SH-SY5Y (cell line): ENCODE results near the gene EBF3.

Experiments
- GATA2 ChIP-seq: IDR thresholded peaks from 2 replicates; pipeline ENCODE4 v1.6.1; 2011; ENCODE audit warnings: mild to moderate bottlenecking, low read depth, low read length
- GATA3 ChIP-seq: IDR thresholded peaks from 2 replicates; pipeline ENCODE4 v1.6.1; 2011; ENCODE audit warnings: low read depth, mild to moderate bottlenecking, low read length, moderate library complexity

- TF ChIP-seq GATA2, result 0 out of 2 replicates have a peak, but pooled peaks have one; percentile 22
- TF ChIP-seq GATA3, result no peak
Observed at GRCh38 chr10:129892548-129893052, 71.5 kb downstream of the EBF3 start.
